C4-2B (cell line): ENCODE data around the gene ANKRD44.

Experiments used
- H3K27ac ChIP-seq: fragments of 450-650 bp; 2 replicates; pipeline ENCODE4 v1.5.1; 2017
- CTCF ChIP-seq: fragments of 450-650 bp; conservative IDR thresholded peaks from 2 replicates; pipeline ENCODE4 v1.5.1; 2017; ENCODE audit warnings: mild to moderate bottlenecking
- ZFX ChIP-seq: fragments of 450-650 bp; IDR thresholded peaks from 2 replicates; pipeline ENCODE4 v1.6.1; 2017

ANKRD44 gene

GRCh38 chr2:196980001-196980400 lies 330.6 kb downstream of the ANKRD44 start:
- no peak overlapping the region for H3K27ac ChIP-seq
- TF ChIP-seq CTCF = no peak
- no peak for TF ChIP-seq ZFX

- no peak for TF ChIP-seq CTCF
Measured at GRCh38 chr2:196977507-196977906, 333.1 kb downstream of the ANKRD44 start.

GRCh38 chr2:196974970-196975369 lies 335.6 kb downstream of the ANKRD44 start:
- no peak overlapping the region for H3K27ac ChIP-seq
- TF ChIP-seq ZFX = no peak
- no peak for TF ChIP-seq CTCF

More at GRCh38 chr2:196977507-196977906, 333.1 kb downstream of the ANKRD44 start:
- no peak overlapping the region for H3K27ac ChIP-seq

GRCh38 chr2:196971574-196972279 lies 338.9 kb downstream of the ANKRD44 start:
- no peak overlapping the region for H3K27ac ChIP-seq
- no peak for TF ChIP-seq CTCF
- TF ChIP-seq ZFX = no peak

GRCh38 chr2:196970099-196970498 lies 340.5 kb downstream of the ANKRD44 start:
- TF ChIP-seq CTCF = no peak
- no peak for TF ChIP-seq ZFX
- H3K27ac ChIP-seq = no peak overlapping the region

- no peak for TF ChIP-seq CTCF
- no peak for TF ChIP-seq ZFX
Measured at GRCh38 chr2:196968516-196968915, 342.1 kb downstream of the ANKRD44 start.

GRCh38 chr2:196967775-196968174 lies 342.8 kb downstream of the ANKRD44 start:
- TF ChIP-seq CTCF = no peak
- TF ChIP-seq ZFX = no peak
- H3K27ac ChIP-seq = no peak overlapping the region

More at GRCh38 chr2:196968516-196968915, 342.1 kb downstream of the ANKRD44 start:
- H3K27ac ChIP-seq = no peak overlapping the region
